Heart left ventricle (tissue), 13 donors: ENCODE results near the gene RAB4B.

Experiments used
- CTCF ChIP-seq, 12 donors: fragments of 200-600 bp; sonication (generic) in 4 of 12; IDR thresholded peaks; one replicate each; pipeline versions ENCODE4 v1.5.0 to v1.8.0; 2018 to 2022; ENCODE audit warnings: antibody characterized with exemption in 12 of 12, mild to moderate bottlenecking in 5 of 12
- POLR2A ChIP-seq, 2 donors: fragments of 450-650 bp; IDR thresholded peaks; one replicate each; pipeline ENCODE4 v1.6.1; 2017; ENCODE audit warnings: antibody characterized with exemption in 2 of 2, mild to moderate bottlenecking in 2 of 2, moderate library complexity in 2 of 2
- donor health status: ischemic (EF 13 %, LVEDD 7.1; RV severe dilation, severe dysfunction).
- donor health status: DM: no; HTN: yes; CAD: no.
- donor health status: DM: no; HTN: no; CAD: no.
- donor health status: ischemic (EF 25% LVEDD 6.9; RV normal size, moderate dysfunction).
- donor health status: ischemic (EF 25% LVEDD 5.7; RV mildly dilated, moderate dysfunction).
- donor health status: ischemic (EF 35%, LVEDD 5.7; RV mildly dilated, moderate dysfunction).
- donor health status: nonischemic (EF 11% LVEDD 7.7; RV severe dilation, severe dysfunction).
- donor health status: DM: yes; HTN: yes; CAD: no.
- donor health status: PGD.
- donor health status: ischemic (EF 29% LVEDD 5.4; RV normal size, mild dysfunction).
- donor health status: nonischemic (EF 23%, LVEDD 6.1; RV moderate dilation, normal function).

- TF ChIP-seq POLR2A (IDR thresholded peaks at IDR 0.05): no peak
- TF ChIP-seq CTCF (IDR thresholded peaks at IDR 0.05): no peak
Measured at GRCh38 chr19:40815223-40815622, 37.2 kb downstream of the RAB4B start.
